NCI-H2171 (cell line): ENCODE measurements around the gene B4GALT2.

ENCODE experiments used
- DNase-seq: peaks from one replicate; lab custom pipeline; 2025; lab: John Stamatoyannopoulos, UW

The B4GALT2 gene

DNA sequence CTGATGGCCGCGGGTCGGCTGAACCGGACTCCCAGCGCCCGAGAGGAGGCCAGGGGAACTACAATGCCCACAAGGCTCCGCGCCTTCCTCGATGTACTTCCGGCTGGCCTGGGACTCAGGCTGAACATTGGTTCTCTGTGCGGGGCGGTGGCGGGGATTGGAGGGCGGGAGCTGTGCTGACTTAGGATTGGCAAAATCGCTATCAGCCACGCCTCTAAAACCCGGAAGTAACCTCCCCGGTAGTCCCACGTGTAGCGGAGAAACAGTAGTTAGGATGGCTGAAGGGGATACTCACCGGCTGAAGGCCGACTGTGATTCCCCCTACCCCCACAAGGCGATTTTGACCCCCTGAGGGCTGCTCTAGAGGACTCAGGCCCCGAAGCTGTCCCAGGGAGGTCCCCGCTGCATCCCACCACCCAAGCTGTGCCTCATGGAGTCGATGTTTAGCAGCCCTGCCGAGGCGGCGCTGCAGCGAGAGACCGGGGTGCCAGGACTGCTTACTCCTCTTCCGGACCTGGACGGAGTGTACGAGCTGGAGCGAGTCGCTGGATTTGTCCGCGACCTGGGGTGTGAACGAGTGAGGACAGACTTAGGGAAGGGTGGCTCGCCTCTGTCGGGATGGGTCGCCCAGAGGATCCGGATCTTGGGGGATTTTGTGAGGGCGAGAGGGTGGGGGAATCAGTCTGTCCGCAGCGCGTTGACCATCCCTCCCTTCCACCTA lies 9.1 kb upstream of the B4GALT2 start, which contains the start of gene DPH2:
Gene DPH2 (plus strand): TSS at position 265 of the 721 bp plus-strand sequence. CDS start 166 bp downstream, at position 431.
- peak; percentile 96 for DNase-seq

DNA sequence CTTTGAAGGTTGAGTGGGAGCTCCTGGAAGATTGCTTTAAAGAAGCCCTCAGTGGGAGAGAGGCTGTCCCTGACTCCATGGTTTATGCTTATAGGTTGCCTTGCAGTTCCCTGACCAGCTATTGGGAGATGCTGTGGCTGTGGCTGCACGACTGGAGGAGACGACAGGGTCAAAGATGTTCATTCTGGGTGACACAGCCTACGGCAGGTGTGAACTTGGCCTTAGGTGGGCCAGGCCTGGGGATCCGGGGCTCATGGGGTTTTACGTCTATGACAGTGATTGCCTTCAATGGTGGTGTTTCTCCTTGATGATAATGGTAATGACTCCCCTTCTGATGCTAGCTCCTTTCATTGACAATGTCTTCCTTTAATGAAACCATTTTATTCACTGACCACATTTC lies 8.5 kb upstream of the B4GALT2 start:
- no peak for DNase-seq

DNA sequence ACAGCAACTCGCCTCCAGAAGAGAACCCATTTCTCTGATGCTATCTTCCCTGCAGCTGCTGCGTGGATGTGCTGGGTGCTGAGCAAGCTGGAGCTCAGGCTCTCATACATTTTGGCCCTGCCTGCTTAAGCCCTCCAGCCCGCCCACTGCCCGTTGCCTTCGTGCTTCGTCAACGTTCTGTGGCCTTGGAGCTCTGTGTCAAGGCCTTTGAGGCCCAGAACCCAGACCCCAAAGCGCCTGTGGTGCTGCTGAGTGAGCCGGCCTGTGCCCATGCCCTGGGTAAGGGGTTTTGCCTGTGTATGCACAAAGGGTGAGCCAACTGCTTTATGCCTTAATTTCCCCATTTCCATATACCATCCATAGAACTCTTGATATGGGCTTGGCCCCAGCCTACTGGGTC lies 8.1 kb upstream of the B4GALT2 start:
- DNase-seq, result no peak

DNA sequence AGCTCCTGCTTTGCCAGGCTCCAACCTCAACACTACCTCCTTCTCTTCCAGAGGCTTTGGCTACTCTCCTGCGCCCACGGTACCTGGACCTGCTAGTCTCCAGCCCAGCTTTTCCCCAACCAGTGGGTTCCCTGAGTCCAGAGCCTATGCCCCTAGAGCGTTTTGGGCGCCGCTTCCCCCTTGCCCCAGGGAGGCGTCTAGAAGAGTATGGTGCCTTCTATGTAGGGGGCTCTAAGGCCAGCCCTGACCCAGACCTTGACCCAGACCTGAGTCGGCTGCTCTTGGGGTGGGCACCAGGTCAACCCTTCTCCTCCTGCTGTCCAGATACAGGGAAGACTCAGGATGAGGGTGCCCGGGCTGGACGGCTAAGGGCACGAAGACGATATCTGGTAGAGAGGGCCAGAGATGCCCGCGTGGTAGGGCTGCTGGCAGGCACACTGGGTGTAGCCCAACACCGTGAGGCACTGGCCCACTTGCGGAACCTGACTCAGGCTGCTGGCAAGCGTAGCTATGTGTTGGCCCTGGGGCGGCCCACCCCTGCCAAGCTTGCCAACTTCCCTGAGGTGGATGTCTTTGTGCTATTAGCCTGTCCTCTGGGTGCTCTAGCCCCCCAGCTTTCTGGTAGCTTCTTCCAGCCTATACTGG lies 7.6 kb upstream of the B4GALT2 start:
- DNase-seq, result no peak

DNA sequence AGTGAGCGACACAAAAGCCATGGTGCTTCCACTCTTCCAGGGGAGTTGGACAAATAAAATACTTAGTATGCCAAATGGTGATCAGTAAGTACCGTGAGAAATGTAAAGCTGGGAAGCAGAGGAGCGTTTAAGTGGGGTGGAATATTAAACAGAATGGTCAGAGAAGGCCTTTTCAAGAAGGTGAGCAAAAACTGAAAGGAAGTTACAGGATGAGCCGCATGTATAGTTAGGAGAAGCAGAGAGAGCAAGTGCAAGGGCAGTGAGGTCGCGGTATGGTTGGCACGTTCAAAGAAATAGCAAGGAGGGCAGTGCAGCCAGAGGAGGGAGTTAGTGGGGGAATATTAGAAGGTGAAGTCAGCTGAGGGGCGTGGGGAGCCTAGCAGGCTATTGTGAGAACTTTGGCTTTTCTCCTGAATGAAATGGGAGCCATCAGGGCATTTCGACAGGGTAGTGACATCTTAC lies 5.0 kb upstream of the B4GALT2 start:
- no peak for DNase-seq

DNA sequence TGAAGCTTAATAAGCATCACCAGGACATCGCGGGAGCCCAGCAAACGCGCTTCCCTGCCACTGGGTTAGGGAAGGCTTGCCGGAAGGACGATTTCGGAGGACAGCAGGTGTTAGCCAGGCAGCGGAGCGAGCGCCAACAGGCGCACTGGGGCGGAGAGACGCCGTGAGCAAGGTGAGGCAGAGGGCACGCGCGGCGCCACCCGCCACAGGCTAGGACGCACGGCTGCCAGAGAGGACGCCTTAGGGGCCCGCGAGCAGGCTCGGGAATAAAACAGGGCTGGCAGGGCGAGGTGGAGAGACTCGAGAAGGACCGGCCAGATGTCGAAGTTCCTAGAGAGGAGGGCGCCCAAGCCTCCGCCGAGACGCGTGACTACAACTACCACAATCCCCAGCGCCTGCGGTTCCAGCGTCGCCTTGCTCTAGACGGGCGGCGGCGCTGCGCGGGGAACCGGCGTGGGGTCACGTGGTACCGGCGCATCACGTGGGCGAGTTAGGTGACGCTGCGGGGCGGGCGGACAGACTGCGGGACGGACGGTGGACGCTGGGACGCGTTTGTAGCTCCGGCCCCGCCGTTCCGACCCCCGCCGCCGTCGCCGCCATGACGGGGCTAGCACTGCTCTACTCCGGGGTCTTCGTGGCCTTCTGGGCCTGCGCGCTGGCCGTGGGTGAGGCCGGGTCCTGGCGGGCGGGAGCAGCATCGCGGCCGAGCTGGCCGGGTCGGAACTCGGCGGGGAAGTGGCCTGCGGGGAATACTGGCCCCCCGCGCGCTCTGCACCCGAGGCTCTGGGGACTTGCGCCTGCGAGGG lies 4.4 kb upstream of the B4GALT2 start, which contains the start of gene ATP6V0B:
Gene ATP6V0B (plus strand): TSS at position 518 of the 806 bp plus-strand sequence. CDS start 81 bp downstream, at position 599.
- DNase-seq, result peak; percentile 96

DNA sequence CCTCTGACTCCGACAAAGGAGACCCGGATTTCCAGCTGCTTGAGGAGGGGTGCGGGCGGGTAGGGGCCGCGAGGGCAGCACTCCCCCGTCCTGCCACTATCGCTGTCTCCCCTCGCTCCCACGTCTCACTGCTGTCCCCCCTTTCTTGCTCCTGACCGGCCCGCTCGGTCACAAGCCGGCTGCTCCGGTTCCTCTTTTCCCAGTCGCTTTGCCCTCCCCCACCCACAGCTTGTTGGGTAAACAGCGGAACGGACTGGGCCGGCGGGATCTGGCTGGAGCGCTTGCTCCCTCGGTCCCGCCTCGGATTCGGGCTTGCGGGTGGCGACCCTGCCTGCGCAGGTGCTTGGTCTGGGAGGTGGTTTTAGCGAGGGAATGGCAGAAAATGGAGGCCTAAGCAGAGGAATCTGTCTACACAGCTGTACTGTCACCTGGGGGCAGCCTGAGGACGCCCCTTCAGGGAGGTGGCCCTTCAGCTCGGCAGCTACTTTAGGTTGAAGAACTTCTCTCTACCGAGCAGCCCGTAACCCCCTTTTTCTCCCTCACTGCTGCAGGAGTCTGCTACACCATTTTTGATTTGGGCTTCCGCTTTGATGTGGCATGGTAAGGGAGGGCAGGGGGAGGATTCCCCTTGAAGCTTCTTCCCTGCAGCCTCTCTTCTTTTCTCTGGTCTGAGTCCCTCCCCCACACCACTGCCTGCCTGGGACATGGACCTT lies 3.6 kb upstream of the B4GALT2 start:
- no peak for DNase-seq

DNA sequence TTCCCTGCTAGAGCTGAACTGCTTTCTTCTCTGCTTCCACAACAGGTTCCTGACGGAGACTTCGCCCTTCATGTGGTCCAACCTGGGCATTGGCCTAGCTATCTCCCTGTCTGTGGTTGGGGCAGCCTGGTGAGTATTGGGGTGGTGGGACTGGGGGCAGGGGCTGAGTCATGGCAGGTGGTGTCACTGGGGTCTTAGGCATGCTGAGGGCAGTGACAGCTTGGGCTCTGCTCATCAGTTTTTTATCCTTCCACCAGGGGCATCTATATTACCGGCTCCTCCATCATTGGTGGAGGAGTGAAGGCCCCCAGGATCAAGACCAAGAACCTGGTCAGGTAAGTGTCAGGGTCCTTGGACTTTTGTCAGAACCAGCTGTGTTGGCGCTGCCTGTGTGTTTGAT lies 3.0 kb upstream of the B4GALT2 start:
- DNase-seq, result no peak

DNA sequence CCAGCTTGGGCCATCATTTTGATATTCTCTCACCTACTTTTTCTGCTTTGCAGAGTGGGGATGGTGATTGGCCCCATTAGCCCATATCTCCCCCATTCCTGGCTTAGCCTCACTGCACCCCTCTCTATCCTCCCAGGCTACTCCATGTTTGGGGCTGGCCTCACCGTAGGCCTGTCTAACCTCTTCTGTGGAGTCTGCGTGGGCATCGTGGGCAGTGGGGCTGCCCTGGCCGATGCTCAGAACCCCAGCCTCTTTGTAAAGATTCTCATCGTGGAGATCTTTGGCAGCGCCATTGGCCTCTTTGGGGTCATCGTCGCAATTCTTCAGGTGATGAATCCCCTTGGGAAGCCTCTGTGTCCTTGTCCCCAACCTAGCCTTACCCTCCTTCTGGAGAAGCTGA lies 2.1 kb upstream of the B4GALT2 start:
- DNase-seq, result no peak

DNA sequence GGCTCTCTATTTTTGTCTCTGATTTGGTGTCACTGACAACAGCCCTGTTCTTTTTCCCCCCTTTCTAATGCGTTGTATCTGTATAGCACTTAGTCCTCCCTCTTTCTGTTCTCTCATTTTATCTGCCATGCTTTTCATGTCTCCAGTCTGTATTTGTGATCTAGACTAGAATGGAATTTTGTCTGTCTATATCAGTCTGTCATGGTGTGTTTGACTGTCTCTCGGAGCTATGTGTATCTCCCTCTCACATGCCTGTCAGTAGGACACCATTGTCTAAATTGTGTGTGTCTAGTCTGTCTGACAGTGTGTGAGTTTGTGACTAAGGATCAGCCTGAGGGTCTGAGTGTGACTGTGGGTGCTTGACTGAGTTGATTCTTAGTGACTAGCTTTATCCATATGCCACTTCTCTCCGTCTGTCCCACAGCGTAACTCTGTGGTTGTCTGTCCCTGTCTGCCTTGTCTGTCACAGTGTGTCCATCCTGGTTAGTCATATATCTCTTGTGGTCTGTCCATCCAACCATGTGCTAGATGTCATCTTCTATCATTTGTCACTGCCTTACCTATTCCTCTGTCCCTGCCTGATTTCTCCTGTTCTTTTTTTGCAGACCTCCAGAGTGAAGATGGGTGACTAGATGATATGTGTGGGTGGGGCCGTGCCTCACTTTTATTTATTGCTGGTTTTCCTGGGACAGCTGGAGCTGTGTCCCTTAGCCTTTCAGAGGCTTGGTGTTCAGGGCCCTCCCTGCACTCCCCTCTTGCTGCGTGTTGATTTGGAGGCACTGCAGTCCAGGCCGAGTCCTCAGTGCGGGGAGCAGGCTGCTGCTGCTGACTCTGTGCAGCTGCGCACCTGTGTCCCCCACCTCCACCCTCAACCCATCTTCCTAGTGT lies 1.4 kb upstream of the B4GALT2 start:
- no peak for DNase-seq

DNA sequence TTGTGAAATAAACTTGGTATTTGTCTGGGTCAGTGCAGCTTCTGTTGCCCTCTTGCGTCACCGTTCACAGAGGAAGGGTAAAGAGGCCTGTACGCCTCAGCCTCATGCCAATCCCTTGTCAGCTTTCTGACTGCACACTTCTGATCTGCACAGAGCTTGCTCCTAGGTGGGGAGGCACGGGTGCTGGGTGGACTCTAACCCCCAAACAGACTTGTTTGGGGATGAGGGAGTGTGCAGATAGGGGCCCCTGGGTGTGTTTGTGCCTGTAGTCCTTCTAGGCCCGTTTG lies 803 bp upstream of the B4GALT2 start:
- DNase-seq, result no peak

DNA sequence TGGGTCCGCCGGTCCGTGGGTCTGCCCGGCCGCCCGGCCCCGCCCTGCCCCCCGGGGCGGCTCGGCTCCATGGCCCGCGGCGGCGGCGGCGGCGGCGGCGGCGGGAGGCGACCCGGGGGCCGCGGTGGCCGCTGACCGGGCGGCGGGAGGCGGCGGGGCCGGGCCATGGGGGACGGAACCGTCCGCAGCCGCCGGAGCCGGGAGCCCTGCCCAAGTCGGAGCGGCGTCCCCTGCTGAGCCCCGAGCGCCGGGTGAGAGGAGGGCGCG lies 184 bp downstream of the B4GALT2 start:
- no peak for DNase-seq

DNA sequence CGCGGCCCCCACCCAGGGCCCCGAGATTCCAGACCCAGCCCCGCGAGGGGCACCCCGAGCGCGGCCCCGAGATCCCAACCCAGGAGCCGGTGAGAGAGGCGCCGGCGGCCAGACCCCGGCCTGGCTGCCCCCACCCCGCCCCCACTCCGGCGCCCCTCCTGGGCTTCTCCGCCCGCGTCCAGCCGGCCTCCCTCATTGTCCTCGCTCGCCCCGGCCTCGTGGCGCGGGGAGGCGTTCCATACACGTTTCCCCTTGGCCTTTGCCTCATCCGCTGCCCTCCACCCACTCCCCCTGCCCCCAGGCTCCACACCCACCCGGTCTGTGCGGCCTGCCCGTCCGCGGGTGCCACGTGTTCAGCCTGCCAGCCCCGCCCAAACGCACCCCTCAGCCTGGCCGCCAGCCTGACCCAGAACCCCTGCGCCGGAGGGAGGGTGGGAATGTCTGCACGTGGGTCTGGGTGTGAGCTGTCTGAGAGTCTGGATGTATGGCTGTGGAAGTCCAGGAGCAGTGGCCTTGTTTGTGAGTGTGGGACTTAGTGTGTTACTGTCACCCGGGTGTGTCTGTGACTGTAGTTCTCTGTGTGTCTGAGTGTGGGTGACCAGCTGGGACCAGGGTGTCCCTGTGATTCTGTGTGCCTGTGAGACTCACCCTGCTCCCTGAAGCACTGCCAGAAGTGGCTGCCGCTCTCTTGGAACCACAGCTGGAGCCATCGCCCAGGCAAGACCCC lies 681 bp downstream of the B4GALT2 start:
- DNase-seq, result no peak

DNA sequence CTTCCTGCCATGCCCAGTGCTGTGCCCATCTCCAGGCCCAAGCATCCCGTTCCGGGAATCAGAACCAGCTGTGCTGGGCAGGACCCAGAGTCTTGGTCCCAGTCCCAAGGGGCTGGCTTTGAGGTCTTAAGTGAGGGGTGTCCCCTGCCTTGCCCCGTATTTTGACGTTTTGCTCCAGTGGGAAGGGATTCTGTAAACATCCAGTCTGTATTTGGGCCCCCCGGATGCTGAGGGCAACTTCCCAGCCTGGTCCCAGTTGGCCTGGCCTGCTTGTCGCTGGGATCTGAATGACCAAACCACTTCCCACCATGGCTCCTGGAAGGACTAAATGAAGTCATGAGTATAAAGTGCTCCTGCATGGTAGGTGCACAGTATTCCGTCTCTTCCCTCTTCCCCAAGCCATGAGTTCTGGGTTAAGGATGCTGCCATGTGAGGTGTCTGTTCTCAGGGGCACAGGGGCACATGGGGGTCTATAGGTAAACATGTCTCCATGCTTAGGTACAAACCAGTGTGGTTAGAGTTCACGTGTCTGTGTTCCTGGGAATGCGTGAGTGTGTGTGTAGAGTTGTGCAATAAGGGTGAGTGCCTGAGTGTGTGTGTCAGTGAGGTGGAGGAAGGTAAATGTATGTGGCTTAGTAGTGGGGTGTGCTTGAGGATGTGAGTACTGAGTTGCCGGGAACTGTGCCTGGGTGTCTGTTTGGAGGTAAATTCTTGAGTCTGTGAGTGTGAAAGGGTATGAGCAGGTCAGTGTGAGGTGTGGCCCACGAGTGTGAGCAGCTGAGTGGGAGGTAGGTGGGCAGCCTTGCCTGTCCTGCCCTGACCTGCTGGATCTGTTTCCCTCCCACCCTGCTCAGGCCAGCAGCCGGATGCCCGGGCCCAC lies 1.5 kb downstream of the B4GALT2 start:
- DNase-seq, result no peak

DNA sequence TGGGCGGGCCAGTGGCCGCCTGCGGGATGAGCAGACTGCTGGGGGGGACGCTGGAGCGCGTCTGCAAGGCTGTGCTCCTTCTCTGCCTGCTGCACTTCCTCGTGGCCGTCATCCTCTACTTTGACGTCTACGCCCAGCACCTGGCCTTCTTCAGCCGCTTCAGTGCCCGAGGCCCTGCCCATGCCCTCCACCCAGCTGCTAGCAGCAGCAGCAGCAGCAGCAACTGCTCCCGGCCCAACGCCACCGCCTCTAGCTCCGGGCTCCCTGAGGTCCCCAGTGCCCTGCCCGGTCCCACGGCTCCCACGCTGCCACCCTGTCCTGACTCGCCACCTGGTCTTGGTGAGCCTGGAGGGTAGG lies 2.1 kb downstream of the B4GALT2 start:
- no peak for DNase-seq

DNA sequence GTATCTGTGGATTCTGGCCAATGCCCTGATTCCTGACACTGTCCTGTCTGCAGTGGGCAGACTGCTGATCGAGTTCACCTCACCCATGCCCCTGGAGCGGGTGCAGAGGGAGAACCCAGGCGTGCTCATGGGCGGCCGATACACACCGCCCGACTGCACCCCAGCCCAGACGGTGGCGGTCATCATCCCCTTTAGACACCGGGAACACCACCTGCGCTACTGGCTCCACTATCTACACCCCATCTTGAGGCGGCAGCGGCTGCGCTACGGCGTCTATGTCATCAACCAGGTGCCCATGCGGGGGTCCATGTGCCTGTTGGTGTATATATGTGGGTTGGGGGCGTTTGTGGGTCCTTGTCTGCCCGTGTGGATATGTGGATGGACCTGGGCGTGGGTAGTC lies 2.6 kb downstream of the B4GALT2 start:
- no peak for DNase-seq

DNA sequence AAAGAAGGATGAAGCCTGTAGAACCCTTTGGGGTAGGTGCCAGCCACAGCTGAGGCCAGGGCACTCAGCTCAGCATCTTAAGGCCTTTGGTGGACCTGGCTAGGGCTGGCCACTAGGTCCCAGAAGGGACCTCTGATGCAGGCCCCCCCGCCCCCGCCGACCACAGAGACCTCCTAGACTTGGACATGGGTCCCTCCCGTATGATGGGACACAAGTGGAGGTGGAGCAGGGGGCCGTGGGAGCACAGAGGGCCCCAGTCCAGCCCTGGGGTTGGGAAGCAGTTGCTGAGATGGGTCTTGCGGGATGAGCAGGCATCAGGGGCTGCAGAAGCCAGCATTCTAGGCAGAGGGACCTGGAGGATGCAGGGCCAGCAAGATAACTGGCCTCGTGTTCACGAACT lies 3.2 kb downstream of the B4GALT2 start:
- DNase-seq, result no peak

DNA sequence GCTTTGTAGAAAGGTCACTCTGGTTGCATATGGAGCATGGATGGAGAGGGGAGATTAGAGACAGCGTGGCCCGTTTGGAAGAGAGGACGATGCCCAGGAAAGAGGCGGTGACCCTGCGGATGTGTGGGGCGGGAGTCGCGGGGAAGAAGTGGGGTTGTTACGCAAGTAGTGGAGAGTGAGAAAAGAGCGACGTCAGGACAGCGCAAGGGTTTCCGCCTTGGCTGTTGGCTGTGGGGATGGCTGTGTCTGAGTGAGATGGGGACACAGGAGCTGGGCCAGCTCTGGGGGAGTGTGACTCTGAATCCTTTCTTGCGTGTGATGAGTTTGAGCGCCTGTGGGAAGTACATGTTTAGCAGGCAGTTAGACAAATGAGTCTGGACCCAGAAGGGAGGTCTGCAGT lies 3.8 kb downstream of the B4GALT2 start:
- no peak for DNase-seq

DNA sequence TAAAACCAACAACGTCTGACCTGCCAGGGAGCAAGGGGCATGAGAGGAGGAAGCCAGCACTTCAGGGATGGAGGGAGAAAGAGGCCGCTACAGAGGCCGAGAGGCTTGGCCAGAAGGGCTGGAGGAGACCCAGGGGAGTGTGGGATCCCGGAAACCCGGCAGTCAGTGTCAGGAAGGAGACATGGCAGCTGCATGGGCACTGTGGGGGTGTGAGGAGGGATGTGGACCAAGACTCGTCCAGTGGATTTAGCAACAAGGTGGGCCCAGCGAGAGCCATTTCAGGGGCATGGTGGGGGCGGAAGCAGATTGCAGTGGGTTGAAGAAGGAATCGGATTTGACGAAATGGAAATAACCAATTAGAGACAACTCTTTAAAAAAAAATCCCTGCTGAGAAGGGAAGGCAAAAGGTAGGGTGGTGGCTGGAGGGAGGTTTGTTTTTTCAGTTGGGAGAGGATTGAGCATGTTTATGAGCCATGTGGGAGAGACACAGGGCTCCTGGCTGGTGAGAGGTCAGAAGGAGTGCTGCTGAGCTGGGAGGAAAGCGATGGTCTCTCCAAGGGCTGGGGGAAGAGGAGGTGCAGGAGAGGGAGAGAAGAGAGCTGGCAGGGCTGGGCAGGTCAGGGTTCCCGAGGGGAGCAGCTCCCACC lies 4.4 kb downstream of the B4GALT2 start:
- DNase-seq, result no peak
